Activated naive CD8-positive, alpha-beta T cell treated with anti-CD3 and anti-CD28 coated beads, Interleukin-2, amount 10 ng/mL, durations not matched to agents 7 days and 5 days (primary cell): ENCODE measurements around the gene RAMP1. TPM values are rescaled to one million over a fixed set of nuclear protein-coding genes. Genes with fewer than 3 reads are reported as not detected.

ENCODE experiments used
- ATAC-seq: fragments of 150-1000 bp; cut with Tn5 transposase; one replicate; pipeline ENCODE4 v1.10.0; 2021; ENCODE audit warnings: low read depth, moderate library complexity
- POLR2A ChIA-PET: fragments of 350-600 bp; sonication (Branson Sonifier 250); formaldehyde crosslinking; loops from one replicate; lab custom pipeline; 2021; ENCODE audit warnings: antibody characterized with exemption; lab: Charles Lee
- DNase-seq: peaks from one replicate; pipeline ENCODE4 v3.0.0; 2021
- H3K27ac Mint-ChIP-seq: one replicate; pipeline ENCODE4 v1.8.0; 2022; ENCODE audit warnings: mild to moderate bottlenecking, mixed read lengths
- H3K27me3 Mint-ChIP-seq: one replicate; pipeline ENCODE4 v1.8.0; 2022; ENCODE audit warnings: mild to moderate bottlenecking, moderate library complexity, mixed read lengths
- H3K36me3 Mint-ChIP-seq: one replicate; pipeline ENCODE4 v1.8.0; 2021; ENCODE audit warnings: mild to moderate bottlenecking, mixed read lengths
- H3K4me1 Mint-ChIP-seq: one replicate; pipeline ENCODE4 v1.8.0; 2021; ENCODE audit warnings: mixed read lengths
- H3K4me3 Mint-ChIP-seq: one replicate; pipeline ENCODE4 v1.8.0; 2022; ENCODE audit warnings: mild to moderate bottlenecking, moderate library complexity, mixed read lengths
- H3K9me3 Mint-ChIP-seq: one replicate; pipeline ENCODE4 v1.8.0; 2021; ENCODE audit warnings: mixed read lengths
- total RNA-seq, 2 experiments: library from RNA; stranded (reverse); gene quantifications; one replicate each; pipeline ENCODE4 v1.2.3, GENCODE V29; 2021

Gene RAMP1
- total RNA-seq, 2 experiments from 2014 or later, result 0.68 to 1.1 TPM

GRCh38 chr2:237951878-237952277 is 92.5 kb downstream of the RAMP1 start:
- no peaks in the 10 kb centered on the region for H3K4me1 Mint-ChIP-seq
- no peaks in the 10 kb centered on the region for H3K36me3 Mint-ChIP-seq
- H3K4me3 Mint-ChIP-seq, result no peak overlapping the region
- no peak overlapping the region for H3K27ac Mint-ChIP-seq
- ATAC-seq (no peak), DNase-seq (no peak)
- peaks cover 4% of the 10 kb centered on the region for H3K9me3 Mint-ChIP-seq
- H3K27me3 Mint-ChIP-seq, result peaks cover 23% of the 10 kb centered on the region
- POLR2A ChIA-PET, result interaction anchor here (0.7 kb wide), 2 partner anchors 18 to 338 kb away, joined by 3 to 5 read pairs; no protein-coding TSS in a partner anchor

GRCh38 chr2:237952851-237953250 is 93.4 kb downstream of the RAMP1 start:
- ATAC-seq, result no peak
- H3K4me1 Mint-ChIP-seq, result peaks cover 2% of the 10 kb centered on the region
- DNase-seq, result no peak
- POLR2A ChIA-PET, result no interaction called here
- H3K36me3 Mint-ChIP-seq, result no peaks in the 10 kb centered on the region
- peaks cover 33% of the 10 kb centered on the region for H3K27me3 Mint-ChIP-seq
- H3K4me3 Mint-ChIP-seq, result no peak overlapping the region
- H3K9me3 Mint-ChIP-seq, result no peaks in the 10 kb centered on the region
- no peak overlapping the region for H3K27ac Mint-ChIP-seq

DNA sequence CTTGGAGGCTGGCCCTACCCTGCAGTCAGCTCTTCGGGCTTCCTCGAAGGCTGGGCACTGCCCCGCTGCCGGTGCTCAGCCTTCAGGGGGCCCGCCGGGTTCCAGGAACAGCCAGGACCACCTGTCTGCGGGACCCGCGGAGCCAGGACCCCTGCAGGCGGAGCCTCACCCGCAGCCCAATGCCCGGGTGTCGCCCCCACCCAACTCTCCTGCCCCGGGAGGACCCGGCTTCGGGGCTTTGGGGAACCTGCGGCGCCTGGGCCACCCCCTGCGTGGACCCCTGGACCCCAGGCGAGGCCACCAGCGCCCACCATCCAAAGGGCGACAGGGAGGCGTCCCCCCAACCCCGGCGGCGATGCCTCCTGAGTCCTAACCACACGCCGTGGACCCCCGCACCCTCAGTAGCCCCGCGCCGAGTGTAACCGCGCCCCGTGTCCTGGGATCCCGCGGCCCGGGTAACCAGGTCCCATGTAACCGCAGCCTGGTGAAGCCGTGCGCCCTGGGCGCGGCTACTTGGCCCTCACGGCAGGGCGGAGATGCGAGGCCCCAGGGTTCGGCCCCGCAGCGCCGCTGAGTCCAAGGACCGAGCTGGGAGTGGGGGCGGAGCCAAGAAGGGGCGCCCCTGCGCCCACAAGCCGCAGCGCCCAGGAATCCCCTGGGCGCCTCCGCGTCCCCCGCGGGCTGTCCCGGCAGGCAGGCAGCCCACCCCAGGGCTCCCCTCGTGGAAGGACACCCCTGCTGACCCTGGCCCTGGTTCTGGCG is 96.4 kb downstream of the RAMP1 start:
- DNase-seq (no peak), ATAC-seq (peak; percentile 45)
- H3K27me3 Mint-ChIP-seq, result peaks cover 25% of the 10 kb centered on the region
- H3K36me3 Mint-ChIP-seq, result no peaks in the 10 kb centered on the region
- POLR2A ChIA-PET, result interaction anchor here (0.7 kb wide), 1 partner anchor 14 kb away, joined by 3 read pairs; no protein-coding TSS in a partner anchor
- H3K4me3 Mint-ChIP-seq, result no peak overlapping the region
- peaks cover 2% of the 10 kb centered on the region for H3K4me1 Mint-ChIP-seq
- H3K9me3 Mint-ChIP-seq, result no peaks in the 10 kb centered on the region
- H3K27ac Mint-ChIP-seq, result no peak overlapping the region

GRCh38 chr2:237956402-237956736 is 96.9 kb downstream of the RAMP1 start:
- DNase-seq, result no peak
- Mint-ChIP-seq H3K4me1 (peaks cover 2% of the 10 kb centered on the region), H3K27ac (no peak overlapping the region), H3K27me3 (peaks cover 25% of the 10 kb centered on the region), H3K4me3 (no peak overlapping the region), H3K36me3 (peaks cover 1% of the 10 kb centered on the region), H3K9me3 (no peaks in the 10 kb centered on the region)
- POLR2A ChIA-PET, result no interaction called here
- no peak for ATAC-seq

GRCh38 chr2:237961637-237962036 is 102.2 kb downstream of the RAMP1 start:
- ATAC-seq (no peak), DNase-seq (no peak)
- H3K9me3 Mint-ChIP-seq, result peaks cover 12% of the 10 kb centered on the region
- H3K27me3 Mint-ChIP-seq, result peaks cover 13% of the 10 kb centered on the region
- H3K4me1 Mint-ChIP-seq, result peaks cover 4% of the 10 kb centered on the region
- no peak overlapping the region for H3K4me3 Mint-ChIP-seq
- H3K27ac Mint-ChIP-seq, result no peak overlapping the region
- POLR2A ChIA-PET, result no interaction called here
- peaks cover 4% of the 10 kb centered on the region for H3K36me3 Mint-ChIP-seq

Other genes starting within 250 kb of the RAMP1 start
- gene LRRFIP1, start 232.0 kb upstream of the RAMP1 start, total RNA-seq, result 100 to 1,000 TPM; 158 to 164 TPM
- 1 to 10 TPM; 1.1 to 1.2 TPM for gene RBM44, start 60.8 kb upstream of the RAMP1 start, total RNA-seq
- 10 to 100 TPM; 49.0 to 49.8 TPM for gene UBE2F, start 107.4 kb downstream of the RAMP1 start, total RNA-seq
- gene SCLY, start 201.4 kb downstream of the RAMP1 start, total RNA-seq, result 10 to 100 TPM; 27.8 to 30.6 TPM
- gene ESPNL, start 240.7 kb downstream of the RAMP1 start, total RNA-seq, result under 1 TPM; 0.09 to 0.11 TPM